ENCODE results near the gene ADAMTS17.

The ADAMTS17 gene

GRCh38 chr15:100309109-100310040 is 32.4 kb downstream of the ADAMTS17 start:
- DNase-seq, result no peak

- DNase-seq, result no peak
These were observed 33.2 kb downstream of the ADAMTS17 start for GRCh38 chr15:100308608-100309007.

GRCh38 chr15:100308213-100308600 is 33.6 kb downstream of the ADAMTS17 start:
- DNase-seq, result no peak

- peak; percentile 50 for DNase-seq
These were observed 34.2 kb downstream of the ADAMTS17 start for GRCh38 chr15:100307241-100308212.

GRCh38 chr15:100306098-100306497 is 35.7 kb downstream of the ADAMTS17 start:
- DNase-seq, result no peak

- DNase-seq, result no peak
These were observed 39.8 kb downstream of the ADAMTS17 start for GRCh38 chr15:100301910-100302431.

- peak; percentile 42 for DNase-seq
These were observed 43.5 kb downstream of the ADAMTS17 start for GRCh38 chr15:100298257-100298656.

- DNase-seq, result peak; percentile 21
These were observed 44.0 kb downstream of the ADAMTS17 start for GRCh38 chr15:100297812-100298211.

- peak; percentile 24 for DNase-seq
These were observed 45.7 kb downstream of the ADAMTS17 start for GRCh38 chr15:100295939-100296565.

GRCh38 chr15:100292010-100292409 is 49.8 kb downstream of the ADAMTS17 start:
- DNase-seq, result no peak

GRCh38 chr15:100291106-100291505 is 50.7 kb downstream of the ADAMTS17 start:
- no peak for DNase-seq

- DNase-seq, result peak; percentile 47
These were observed 56.0 kb downstream of the ADAMTS17 start for GRCh38 chr15:100285641-100286295.

GRCh38 chr15:100284701-100285100 is 57.1 kb downstream of the ADAMTS17 start:
- DNase-seq, result peak; percentile 49

- DNase-seq, result peak; percentile 38
These were observed 57.6 kb downstream of the ADAMTS17 start for GRCh38 chr15:100284191-100284590.

GRCh38 chr15:100281096-100281917 is 60.5 kb downstream of the ADAMTS17 start:
- DNase-seq, result no peak

- no peak for DNase-seq
These were observed 61.9 kb downstream of the ADAMTS17 start for GRCh38 chr15:100279849-100280248.

- DNase-seq, result peak; percentile 28
These were observed 62.3 kb downstream of the ADAMTS17 start for GRCh38 chr15:100279446-100279845.

- peak; percentile 42 for DNase-seq
These were observed 63.0 kb downstream of the ADAMTS17 start for GRCh38 chr15:100278596-100279380.

- peak; percentile 28 for DNase-seq
These were observed 64.5 kb downstream of the ADAMTS17 start for GRCh38 chr15:100277087-100277855.
